Activated CD4-positive, alpha-beta T cell treated with anti-CD3 and anti-CD28 coated beads, Interleukin-10, Interleukin-2, amounts not matched to agents 100 ng/mL and 50 ng/mL, durations not matched to agents 16 hours and 8 hours (primary cell): Measurements from ENCODE around the gene FBLIM1.

Experiments
- DNase-seq: peaks from one replicate; pipeline ENCODE4 v3.0.0-alpha.2; 2020

Gene FBLIM1

GRCh38 chr1:15758343-15758931, at the start of gene FBLIM1:
Gene FBLIM1 (plus strand): TSS chr1:15758795. CDS start chr1:15764984, 6,189 bp downstream.
- no peak for DNase-seq

- DNase-seq, result no peak
These were observed 49.4 kb upstream of the FBLIM1 start for GRCh38 chr1:15709226-15709625.

- no peak for DNase-seq
These were observed 46.4 kb upstream of the FBLIM1 start for GRCh38 chr1:15712168-15712567.

GRCh38 chr1:15714406-15715136, 44.0 kb upstream of the FBLIM1 start:
- no peak for DNase-seq

GRCh38 chr1:15717418-15718125, 41.0 kb upstream of the FBLIM1 start:
- DNase-seq, result no peak

- DNase-seq, result no peak
These were observed 40.4 kb upstream of the FBLIM1 start for GRCh38 chr1:15718199-15718601.

- DNase-seq, result no peak
These were observed 39.0 kb upstream of the FBLIM1 start for GRCh38 chr1:15719381-15720120.

GRCh38 chr1:15720861-15721260, 37.7 kb upstream of the FBLIM1 start:
- no peak for DNase-seq

GRCh38 chr1:15722411-15722810, 36.2 kb upstream of the FBLIM1 start:
- no peak for DNase-seq

- no peak for DNase-seq
These were observed 35.6 kb upstream of the FBLIM1 start for GRCh38 chr1:15722836-15723532.

GRCh38 chr1:15723631-15724246, 34.9 kb upstream of the FBLIM1 start:
- DNase-seq, result no peak

- no peak for DNase-seq
These were observed 33.4 kb upstream of the FBLIM1 start for GRCh38 chr1:15724949-15725880.

- no peak for DNase-seq
These were observed 32.1 kb upstream of the FBLIM1 start for GRCh38 chr1:15726508-15726907.

GRCh38 chr1:15727021-15727420, 31.6 kb upstream of the FBLIM1 start:
- no peak for DNase-seq

GRCh38 chr1:15727424-15727823, 31.2 kb upstream of the FBLIM1 start:
- no peak for DNase-seq

GRCh38 chr1:15727866-15728534, 30.6 kb upstream of the FBLIM1 start:
- DNase-seq, result no peak

- DNase-seq, result no peak
These were observed 29.5 kb upstream of the FBLIM1 start for GRCh38 chr1:15728937-15729657.

GRCh38 chr1:15730423-15730822, 28.2 kb upstream of the FBLIM1 start:
- no peak for DNase-seq

GRCh38 chr1:15730936-15731335, 27.7 kb upstream of the FBLIM1 start:
- DNase-seq, result no peak
